T-helper 2 cell treated with Interferon-gamma antibody and Interleukin-4, amounts not matched to agents 5 μg/mL and 100 μg/mL, for 36 hours (primary cell): ENCODE results near the gene GRAMD1A.
"Not testable (repeated sequence)": the region's sequence is repeated elsewhere in the genome, so short reads cannot be mapped to it uniquely, and the experiment has no call there.

Experiments used
- DNase-seq: peaks from one replicate; pipeline ENCODE4 v3.0.0; 2021; ENCODE audit warnings: low spot score
- H3K27ac Mint-ChIP-seq: one replicate; pipeline ENCODE4 v1.8.0; 2021; ENCODE audit warnings: mild to moderate bottlenecking, mixed read lengths
- H3K27me3 Mint-ChIP-seq: one replicate; pipeline ENCODE4 v1.8.0; 2021; ENCODE audit warnings: low read depth, mixed read lengths
- H3K36me3 Mint-ChIP-seq: one replicate; pipeline ENCODE4 v1.8.0; 2021; ENCODE audit warnings: low read depth, mixed read lengths
- H3K4me1 Mint-ChIP-seq: one replicate; pipeline ENCODE4 v1.8.0; 2021; ENCODE audit warnings: low read depth, mixed read lengths
- H3K4me3 Mint-ChIP-seq: one replicate; pipeline ENCODE4 v1.8.0; 2022; ENCODE audit warnings: mild to moderate bottlenecking, moderate library complexity, mixed read lengths
- H3K9me3 Mint-ChIP-seq: one replicate; pipeline ENCODE4 v1.8.0; 2021; ENCODE audit warnings: mixed read lengths

Gene GRAMD1A

DNA sequence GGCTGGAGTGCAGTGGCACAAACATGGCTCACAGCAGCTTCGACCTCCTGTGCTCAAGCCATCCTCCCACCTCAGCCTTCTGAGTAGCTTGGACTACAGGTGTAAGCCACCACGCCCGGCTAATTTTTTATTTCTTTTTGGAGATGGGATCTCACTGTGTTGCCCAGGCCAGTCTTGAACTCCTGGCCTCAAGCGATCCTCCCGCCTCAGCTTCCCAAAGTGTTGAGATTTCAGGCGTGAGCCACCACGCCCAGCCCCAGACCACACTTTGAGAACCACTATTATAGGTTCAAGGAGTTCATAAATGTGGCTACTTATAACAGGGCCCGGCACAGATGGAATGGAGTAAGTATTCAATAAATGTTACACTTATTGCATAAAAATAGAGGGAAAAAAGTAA is 26.9 kb downstream of the GRAMD1A start:
- H3K27me3 Mint-ChIP-seq, result peaks cover 15% of the 10 kb centered on the region
- peaks cover 32% of the 10 kb centered on the region for H3K36me3 Mint-ChIP-seq
- no peak overlapping the region for H3K27ac Mint-ChIP-seq
- no peak for DNase-seq
- H3K4me1 Mint-ChIP-seq, result peaks cover 3% of the 10 kb centered on the region
- H3K9me3 Mint-ChIP-seq, result no peaks in the 10 kb centered on the region
- H3K4me3 Mint-ChIP-seq, result no peak overlapping the region

DNA sequence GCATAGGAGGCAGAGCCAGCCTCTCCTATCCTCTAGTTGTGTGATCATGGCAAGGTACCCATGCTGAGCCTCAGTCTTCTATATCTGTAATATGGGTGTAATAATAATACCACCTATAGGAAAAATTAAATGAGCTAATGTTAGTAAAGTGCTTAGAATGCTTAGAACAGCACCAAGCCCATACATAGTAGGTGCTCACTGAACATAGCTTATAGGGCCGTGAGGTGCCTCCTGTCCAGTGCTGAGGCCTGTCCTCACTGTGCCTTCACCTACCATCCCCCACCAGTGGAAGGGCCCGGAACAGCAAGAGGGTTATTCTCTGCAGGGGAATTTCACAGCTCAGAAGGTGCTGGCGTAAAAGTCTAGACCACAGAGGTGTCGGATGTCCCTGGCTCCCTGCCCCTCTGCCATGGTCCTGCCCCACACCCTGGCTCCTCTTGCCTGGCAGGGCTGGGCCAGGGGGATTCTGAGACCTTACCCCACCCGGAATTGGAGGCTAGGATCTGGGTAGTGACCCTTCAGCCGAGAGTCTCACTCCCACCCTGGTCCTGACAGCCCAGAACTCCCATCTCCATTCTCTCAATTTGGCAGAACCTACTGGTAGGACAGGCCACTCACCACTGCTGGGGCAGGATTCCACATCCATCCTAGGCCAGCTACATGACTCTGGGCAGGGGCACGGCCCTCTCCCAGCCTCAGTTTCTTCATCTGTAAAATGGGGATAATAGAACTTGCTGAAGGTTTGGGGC is 27.9 kb downstream of the GRAMD1A start:
- H3K27ac Mint-ChIP-seq, result no peak overlapping the region
- no peak for DNase-seq
- H3K36me3 Mint-ChIP-seq, result peaks cover 27% of the 10 kb centered on the region
- peaks cover 3% of the 10 kb centered on the region for H3K4me1 Mint-ChIP-seq
- H3K27me3 Mint-ChIP-seq, result peaks cover 25% of the 10 kb centered on the region
- H3K9me3 Mint-ChIP-seq, result no peaks in the 10 kb centered on the region
- H3K4me3 Mint-ChIP-seq, result peak overlapping the region; percentile 5

- H3K36me3 Mint-ChIP-seq, result peaks cover 26% of the 10 kb centered on the region
- not testable (repeated sequence) for DNase-seq, H3K9me3 Mint-ChIP-seq, H3K4me1 Mint-ChIP-seq, H3K27ac Mint-ChIP-seq
- peak overlapping the region; percentile 5 for H3K4me3 Mint-ChIP-seq
- peaks cover 26% of the 10 kb centered on the region for H3K27me3 Mint-ChIP-seq
Observed at GRCh38 chr19:35028600-35028885, 28.4 kb downstream of the GRAMD1A start.

GRCh38 chr19:35029275-35029736 is 29.2 kb downstream of the GRAMD1A start:
- Mint-ChIP-seq H3K36me3 (peaks cover 22% of the 10 kb centered on the region), H3K27me3 (peaks cover 29% of the 10 kb centered on the region), H3K4me3 (peak overlapping the region; percentile 36)
- H3K27ac Mint-ChIP-seq, H3K9me3 Mint-ChIP-seq, H3K4me1 Mint-ChIP-seq, DNase-seq: not testable (repeated sequence)

- H3K27me3 Mint-ChIP-seq, result peaks cover 32% of the 10 kb centered on the region
- H3K36me3 Mint-ChIP-seq, result peaks cover 20% of the 10 kb centered on the region
- no peaks in the 10 kb centered on the region for H3K9me3 Mint-ChIP-seq
- peaks cover 3% of the 10 kb centered on the region for H3K4me1 Mint-ChIP-seq
- H3K27ac Mint-ChIP-seq, result no peak overlapping the region
- H3K4me3 Mint-ChIP-seq, result peak overlapping the region; percentile 36
- no peak for DNase-seq
Observed at GRCh38 chr19:35029737-35030256, 29.7 kb downstream of the GRAMD1A start.

GRCh38 chr19:35030257-35031071 is 30.3 kb downstream of the GRAMD1A start, which contains the start of gene SCN1B:
SCN1B (plus strand) TSS chr19:35030470; CDS start chr19:35030821, 351 bp downstream.
- H3K36me3 Mint-ChIP-seq, result peaks cover 16% of the 10 kb centered on the region
- H3K4me3 Mint-ChIP-seq, result peak within 1 kb of the TSS; percentile 72
- H3K4me1 Mint-ChIP-seq, result peaks cover 3% of the 10 kb centered on the region
- no peaks in the 10 kb centered on the region for H3K9me3 Mint-ChIP-seq
- DNase-seq, result peak; percentile 69
- H3K27me3 Mint-ChIP-seq, result peaks cover 32% of the 10 kb centered on the region
- H3K27ac Mint-ChIP-seq, result peak within 1 kb of the TSS; percentile 3

DNA sequence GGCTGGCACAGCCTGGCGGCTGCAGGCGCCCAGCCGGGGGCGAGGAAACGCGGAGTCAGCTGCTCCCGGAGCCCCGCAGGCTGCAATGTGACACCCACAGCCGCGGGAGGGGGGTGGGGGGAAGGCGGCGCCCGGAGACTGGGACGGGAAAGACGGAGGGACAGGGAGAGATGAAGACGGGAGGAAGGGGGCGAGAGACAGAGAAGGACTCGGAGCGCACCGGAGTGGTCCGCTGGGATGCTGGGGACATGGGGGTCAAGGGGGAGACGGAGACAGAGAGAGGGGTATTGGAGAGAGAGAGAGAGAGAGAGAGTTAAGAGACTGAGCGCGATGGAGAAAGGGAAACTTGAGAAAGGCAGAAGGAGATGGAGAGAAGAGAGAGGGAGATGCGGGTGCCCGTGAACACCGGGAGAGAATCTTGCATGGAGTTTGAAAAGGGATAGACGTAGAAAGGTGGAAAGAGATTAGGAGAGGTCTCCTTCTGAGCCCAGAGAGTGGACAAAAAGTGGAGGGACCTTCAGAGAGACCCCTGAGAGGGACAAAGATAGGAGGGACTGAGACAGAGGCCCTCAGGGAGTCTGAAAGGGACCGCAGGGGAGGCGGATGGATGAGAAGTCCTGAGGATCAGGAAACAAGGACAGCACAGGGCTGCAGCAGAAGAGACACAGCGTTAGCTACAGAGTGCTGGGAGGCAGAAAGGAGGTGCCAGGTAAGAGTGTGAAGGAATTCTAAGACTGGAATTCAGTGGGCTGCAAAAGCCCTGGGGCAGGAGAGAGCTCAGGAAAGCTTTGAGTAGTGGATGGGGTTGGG is 31.2 kb downstream of the GRAMD1A start:
- peak overlapping the region; percentile 72 for H3K4me3 Mint-ChIP-seq
- H3K36me3 Mint-ChIP-seq, result peaks cover 13% of the 10 kb centered on the region
- H3K9me3 Mint-ChIP-seq, result no peaks in the 10 kb centered on the region
- H3K27me3 Mint-ChIP-seq, result peaks cover 32% of the 10 kb centered on the region
- peaks cover 3% of the 10 kb centered on the region for H3K4me1 Mint-ChIP-seq
- no peak for DNase-seq
- H3K27ac Mint-ChIP-seq, result peak overlapping the region; percentile 3

DNA sequence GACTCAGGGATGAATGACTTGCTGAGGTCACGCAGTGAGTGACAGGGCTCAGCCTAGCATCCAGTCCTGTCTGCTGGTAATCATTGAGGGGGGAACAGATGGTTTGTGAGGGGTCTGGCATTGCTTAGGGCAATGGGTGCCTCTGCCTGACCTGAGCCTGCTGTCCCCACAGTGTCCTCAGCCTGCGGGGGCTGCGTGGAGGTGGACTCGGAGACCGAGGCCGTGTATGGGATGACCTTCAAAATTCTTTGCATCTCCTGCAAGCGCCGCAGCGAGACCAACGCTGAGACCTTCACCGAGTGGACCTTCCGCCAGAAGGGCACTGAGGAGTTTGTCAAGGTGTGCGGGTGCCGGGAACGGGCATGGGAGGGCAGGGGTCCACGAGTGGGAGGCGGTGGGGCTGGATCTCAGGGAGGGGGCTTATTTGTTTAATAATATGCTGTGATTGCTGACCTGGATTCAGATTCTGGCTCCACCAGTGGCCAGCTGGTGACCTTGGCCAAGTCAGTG is 32.3 kb downstream of the GRAMD1A start:
- Mint-ChIP-seq H3K36me3 (peaks cover 7% of the 10 kb centered on the region), H3K4me1 (peaks cover 3% of the 10 kb centered on the region), H3K4me3 (no peak overlapping the region), H3K9me3 (no peaks in the 10 kb centered on the region), H3K27ac (no peak overlapping the region), H3K27me3 (peaks cover 32% of the 10 kb centered on the region)
- no peak for DNase-seq

DNA sequence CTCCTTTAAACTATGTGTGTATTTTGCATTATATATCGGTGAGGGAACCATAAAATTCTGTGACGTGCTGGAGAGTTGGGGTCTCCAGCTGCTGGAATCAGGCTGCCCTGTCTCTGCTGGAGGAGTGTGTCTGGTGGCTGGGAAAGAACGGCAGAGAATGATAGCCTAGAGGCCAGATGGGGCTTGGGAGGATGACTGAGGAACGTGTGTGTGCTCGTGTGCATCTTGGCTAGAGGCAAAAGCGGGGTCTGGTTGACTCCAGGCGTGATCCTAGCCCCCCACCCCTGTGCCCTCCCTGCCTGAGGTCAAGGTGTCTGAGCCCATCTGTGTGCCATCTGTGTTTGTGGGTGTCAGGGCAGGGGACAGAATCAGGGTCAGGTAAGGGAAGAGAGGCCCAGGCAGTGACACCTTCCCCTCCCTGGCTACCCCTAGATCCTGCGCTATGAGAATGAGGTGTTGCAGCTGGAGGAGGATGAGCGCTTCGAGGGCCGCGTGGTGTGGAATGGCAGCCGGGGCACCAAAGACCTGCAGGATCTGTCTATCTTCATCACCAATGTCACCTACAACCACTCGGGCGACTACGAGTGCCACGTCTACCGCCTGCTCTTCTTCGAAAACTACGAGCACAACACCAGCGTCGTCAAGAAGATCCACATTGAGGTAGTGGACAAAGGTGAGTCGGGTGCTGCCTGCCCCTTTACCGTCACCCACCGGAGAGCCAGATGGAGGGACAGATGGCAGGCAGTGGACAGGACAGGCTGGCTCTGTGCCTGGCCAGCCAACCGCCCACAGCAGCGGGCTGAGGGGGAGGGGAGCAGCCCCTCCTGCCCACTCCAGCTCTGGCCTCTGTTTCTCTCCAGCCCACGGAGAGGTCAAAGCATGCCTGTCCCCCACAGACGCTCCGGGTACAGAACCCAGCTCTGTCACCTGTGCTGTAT is 33.2 kb downstream of the GRAMD1A start:
- H3K4me3 Mint-ChIP-seq, result no peak overlapping the region
- no peak overlapping the region for H3K27ac Mint-ChIP-seq
- H3K36me3 Mint-ChIP-seq, result peaks cover 4% of the 10 kb centered on the region

GRCh38 chr19:35034005-35034502 is 33.9 kb downstream of the GRAMD1A start:
- DNase-seq, result no peak
- no peak overlapping the region for H3K4me3 Mint-ChIP-seq
- H3K4me1 Mint-ChIP-seq, result peaks cover 3% of the 10 kb centered on the region
- H3K27me3 Mint-ChIP-seq, result peaks cover 42% of the 10 kb centered on the region
- no peak overlapping the region for H3K27ac Mint-ChIP-seq
- peaks cover 2% of the 10 kb centered on the region for H3K36me3 Mint-ChIP-seq
- no peaks in the 10 kb centered on the region for H3K9me3 Mint-ChIP-seq

More for the DNA sequence above, 33.2 kb downstream of the GRAMD1A start:
- Mint-ChIP-seq H3K27me3 (peaks cover 35% of the 10 kb centered on the region), H3K9me3 (no peaks in the 10 kb centered on the region), H3K4me1 (peaks cover 3% of the 10 kb centered on the region)
- DNase-seq, result no peak

GRCh38 chr19:35034588-35035382 is 34.7 kb downstream of the GRAMD1A start:
- H3K36me3 Mint-ChIP-seq, result peaks cover 2% of the 10 kb centered on the region
- H3K4me1 Mint-ChIP-seq, result peaks cover 3% of the 10 kb centered on the region
- no peaks in the 10 kb centered on the region for H3K9me3 Mint-ChIP-seq
- no peak overlapping the region for H3K27ac Mint-ChIP-seq
- H3K4me3 Mint-ChIP-seq, result no peak overlapping the region
- H3K27me3 Mint-ChIP-seq, result peaks cover 39% of the 10 kb centered on the region
- DNase-seq, result no peak
